Stomach smooth muscle (tissue), 2 donors: ENCODE measurements around the gene ARHGAP10.
"Not testable (repeated sequence)": the region's sequence is repeated elsewhere in the genome, so short reads cannot be mapped to it uniquely, and the experiment has no call there.

Experiments
- H3K27ac ChIP-seq: one replicate; pipeline ENCODE4 v1.7.0; 2013; ENCODE audit warnings: mild to moderate bottlenecking, low read length, inconsistent platforms
- H3K27me3 ChIP-seq, 2 donors: one replicate each; pipeline ENCODE4 v1.7.0; 2013; ENCODE audit warnings: low read length in 2 of 2; ENCODE audit not compliant: insufficient read depth in 2 of 2, control insufficient read depth in 1 of 2
- H3K36me3 ChIP-seq, 2 donors: one replicate each; pipeline ENCODE4 v1.7.0; 2013; ENCODE audit warnings: low read length in 2 of 2; ENCODE audit not compliant: control insufficient read depth in 2 of 2, insufficient read depth in 2 of 2
- H3K4me1 ChIP-seq: one replicate; pipeline ENCODE4 v1.7.0; 2013; ENCODE audit warnings: low read length; ENCODE audit not compliant: control insufficient read depth, insufficient read depth
- H3K4me3 ChIP-seq, 2 donors: one replicate each; pipeline ENCODE4 v1.7.0; 2013; ENCODE audit warnings: low read length in 2 of 2
- H3K9ac ChIP-seq, 2 donors: one replicate each; pipeline ENCODE4 v1.7.0; 2013; ENCODE audit warnings: low read length in 2 of 2, mild to moderate bottlenecking in 1 of 2
- H3K9me3 ChIP-seq, 2 donors: one replicate each; pipeline ENCODE4 v1.7.0; 2013; ENCODE audit warnings: low read length in 2 of 2; ENCODE audit not compliant: control insufficient read depth in 2 of 2
- donor health status: healthy.
- donor health status: Pancreatic carcinoma.

ARHGAP10 gene

GRCh38 chr4:147866532-147867271 is 134.8 kb downstream of the ARHGAP10 start:
- H3K27ac ChIP-seq: no peak overlapping the region
- H3K4me1 ChIP-seq: peaks cover 19% of the 10 kb centered on the region
- H3K4me3 ChIP-seq: no peak overlapping the region
- peaks cover 2 to 5% of the 10 kb centered on the region in 2 donors for H3K36me3 ChIP-seq
- H3K27me3 ChIP-seq: no peaks in the 10 kb centered on the region
- H3K9me3 ChIP-seq: no peaks in the 10 kb centered on the region
- peak overlapping the region in 1 of 2 donors; percentile 23 for H3K9ac ChIP-seq

GRCh38 chr4:147874109-147874508 is 142.2 kb downstream of the ARHGAP10 start:
- no peak overlapping the region for H3K27ac ChIP-seq
- H3K4me3 ChIP-seq: no peak overlapping the region
- H3K9ac ChIP-seq: no peak overlapping the region
- H3K36me3 ChIP-seq: peaks cover 18 to 22% of the 10 kb centered on the region in 2 donors
- no peaks in the 10 kb centered on the region for H3K4me1 ChIP-seq
- H3K9me3 ChIP-seq: no peaks in the 10 kb centered on the region
- no peaks in the 10 kb centered on the region for H3K27me3 ChIP-seq

GRCh38 chr4:147877308-147877771 is 145.5 kb downstream of the ARHGAP10 start:
- Histone ChIP-seq H3K36me3 (peaks cover 19 to 22% of the 10 kb centered on the region in 2 donors), H3K9me3 (no peaks in the 10 kb centered on the region), H3K4me3 (no peak overlapping the region), H3K9ac (no peak overlapping the region), H3K4me1 (no peaks in the 10 kb centered on the region), H3K27me3 (no peaks in the 10 kb centered on the region), H3K27ac (no peak overlapping the region)

- Histone ChIP-seq H3K27me3 (no peaks in the 10 kb centered on the region), H3K9ac (no peak overlapping the region), H3K9me3 (no peaks in the 10 kb centered on the region), H3K4me3 (no peak overlapping the region), H3K27ac (no peak overlapping the region), H3K36me3 (peaks cover 25 to 32% of the 10 kb centered on the region in 2 donors), H3K4me1 (no peaks in the 10 kb centered on the region)
Observed at GRCh38 chr4:147879676-147880075, 147.8 kb downstream of the ARHGAP10 start.

GRCh38 chr4:147880511-147880910 is 148.6 kb downstream of the ARHGAP10 start:
- H3K36me3 ChIP-seq: peaks cover 22 to 26% of the 10 kb centered on the region in 2 donors
- H3K9me3 ChIP-seq: no peaks in the 10 kb centered on the region

GRCh38 chr4:147884536-147884935 is 152.6 kb downstream of the ARHGAP10 start:
- no peaks in the 10 kb centered on the region for H3K27me3 ChIP-seq
- H3K9me3 ChIP-seq: no peaks in the 10 kb centered on the region
- H3K36me3 ChIP-seq: peaks cover 19 to 25% of the 10 kb centered on the region in 2 donors
- H3K4me3 ChIP-seq: no peak overlapping the region
- no peak overlapping the region for H3K9ac ChIP-seq
- no peak overlapping the region for H3K27ac ChIP-seq
- no peaks in the 10 kb centered on the region for H3K4me1 ChIP-seq

More at GRCh38 chr4:147880511-147880910, 148.6 kb downstream of the ARHGAP10 start:
- Histone ChIP-seq H3K9ac (no peak overlapping the region), H3K4me1 (no peaks in the 10 kb centered on the region), H3K27me3 (no peaks in the 10 kb centered on the region), H3K27ac (no peak overlapping the region), H3K4me3 (no peak overlapping the region)

- peaks cover 19 to 27% of the 10 kb centered on the region in 2 donors for H3K36me3 ChIP-seq
- not testable (repeated sequence) for H3K4me3 ChIP-seq, H3K27ac ChIP-seq, H3K27me3 ChIP-seq, H3K4me1 ChIP-seq, H3K9me3 ChIP-seq, H3K9ac ChIP-seq
Observed at GRCh38 chr4:147885216-147885615, 153.3 kb downstream of the ARHGAP10 start.

GRCh38 chr4:147891476-147892115 is 159.7 kb downstream of the ARHGAP10 start:
- Histone ChIP-seq H3K4me3 (no peak overlapping the region), H3K27ac (no peak overlapping the region)

GRCh38 chr4:147899512-147899911 is 167.6 kb downstream of the ARHGAP10 start:
- no peak overlapping the region for H3K27ac ChIP-seq
- no peaks in the 10 kb centered on the region for H3K27me3 ChIP-seq
- no peak overlapping the region for H3K4me3 ChIP-seq

More at GRCh38 chr4:147891476-147892115, 159.7 kb downstream of the ARHGAP10 start:
- Histone ChIP-seq H3K36me3 (peaks cover 6 to 11% of the 10 kb centered on the region in 2 donors), H3K4me1 (no peaks in the 10 kb centered on the region), H3K9me3 (peaks cover 0 to 2% of the 10 kb centered on the region in 2 donors), H3K9ac (no peak overlapping the region), H3K27me3 (no peaks in the 10 kb centered on the region)

GRCh38 chr4:147901388-147901787 is 169.5 kb downstream of the ARHGAP10 start:
- Histone ChIP-seq H3K4me3 (no peak overlapping the region), H3K36me3 (peaks cover 0 to 5% of the 10 kb centered on the region in 2 donors), H3K27me3 (no peaks in the 10 kb centered on the region), H3K9ac (no peak overlapping the region), H3K27ac (no peak overlapping the region), H3K9me3 (no peaks in the 10 kb centered on the region), H3K4me1 (peaks cover 3% of the 10 kb centered on the region)

More at GRCh38 chr4:147899512-147899911, 167.6 kb downstream of the ARHGAP10 start:
- Histone ChIP-seq H3K36me3 (peaks cover under 1 to 5% of the 10 kb centered on the region in 2 donors), H3K4me1 (peaks cover 3% of the 10 kb centered on the region), H3K9ac (no peak overlapping the region), H3K9me3 (peaks cover 0 to 2% of the 10 kb centered on the region in 2 donors)
